ENCODE measurements around the gene KIF1C. TPM values are rescaled to one million over a fixed set of nuclear protein-coding genes. Genes with fewer than 3 reads are reported as not detected.

KIF1C gene
- total RNA-seq, 1 donor from 2014 or later, result 68.4 TPM

DNA sequence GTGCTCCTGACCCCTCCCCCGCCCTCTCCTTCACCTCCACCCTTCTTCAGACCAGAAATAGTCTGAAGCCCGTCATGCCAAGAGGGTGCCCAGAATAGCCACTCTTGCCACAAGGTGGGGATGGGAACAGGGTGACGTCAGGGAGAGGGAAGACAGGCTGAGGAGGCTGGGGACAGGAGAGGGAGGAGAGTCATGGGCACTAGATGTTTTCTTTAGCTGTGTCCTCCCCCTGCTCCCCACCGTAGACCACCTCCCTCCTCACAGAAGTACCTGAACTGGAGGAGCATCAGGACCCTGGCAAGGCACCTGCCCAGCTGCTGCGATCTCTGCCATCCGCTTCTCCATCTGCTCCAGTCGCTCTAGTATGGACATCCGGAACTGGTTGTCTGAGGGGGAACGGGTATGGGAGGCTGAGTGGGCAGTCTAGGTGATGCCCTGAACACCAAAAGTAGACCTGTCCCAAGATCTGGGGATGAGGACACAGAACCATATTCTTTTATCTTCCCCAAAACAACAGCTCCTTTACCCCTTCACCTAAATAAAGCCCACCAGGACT is 23.6 kb upstream of the KIF1C start:
- TF ChIP-seq, protein P1, sequence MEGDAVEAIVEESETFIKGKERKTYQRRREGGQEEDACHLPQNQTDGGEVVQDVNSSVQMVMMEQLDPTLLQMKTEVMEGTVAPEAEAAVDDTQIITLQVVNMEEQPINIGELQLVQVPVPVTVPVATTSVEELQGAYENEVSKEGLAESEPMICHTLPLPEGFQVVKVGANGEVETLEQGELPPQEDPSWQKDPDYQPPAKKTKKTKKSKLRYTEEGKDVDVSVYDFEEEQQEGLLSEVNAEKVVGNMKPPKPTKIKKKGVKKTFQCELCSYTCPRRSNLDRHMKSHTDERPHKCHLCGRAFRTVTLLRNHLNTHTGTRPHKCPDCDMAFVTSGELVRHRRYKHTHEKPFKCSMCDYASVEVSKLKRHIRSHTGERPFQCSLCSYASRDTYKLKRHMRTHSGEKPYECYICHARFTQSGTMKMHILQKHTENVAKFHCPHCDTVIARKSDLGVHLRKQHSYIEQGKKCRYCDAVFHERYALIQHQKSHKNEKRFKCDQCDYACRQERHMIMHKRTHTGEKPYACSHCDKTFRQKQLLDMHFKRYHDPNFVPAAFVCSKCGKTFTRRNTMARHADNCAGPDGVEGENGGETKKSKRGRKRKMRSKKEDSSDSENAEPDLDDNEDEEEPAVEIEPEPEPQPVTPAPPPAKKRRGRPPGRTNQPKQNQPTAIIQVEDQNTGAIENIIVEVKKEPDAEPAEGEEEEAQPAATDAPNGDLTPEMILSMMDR (conservative IDR thresholded peaks at IDR 0.05), result no peak
- Mint-ChIP-seq H3K27me3 (ENCODE audit: low read depth) (peaks cover 3% of the 10 kb centered on the region), H3K9me3 (no peaks in the 10 kb centered on the region), H3K4me3 (peak overlapping the region; percentile 64), H3K27ac (ENCODE audit: unreplicated experiment) (no peak overlapping the region), H3K36me3 (ENCODE audit: low read depth) (peaks cover 11% of the 10 kb centered on the region), H3K4me1 (peaks cover 20% of the 10 kb centered on the region)
- DNase-seq (ENCODE audit: low read depth, low spot score), result no peak

DNA sequence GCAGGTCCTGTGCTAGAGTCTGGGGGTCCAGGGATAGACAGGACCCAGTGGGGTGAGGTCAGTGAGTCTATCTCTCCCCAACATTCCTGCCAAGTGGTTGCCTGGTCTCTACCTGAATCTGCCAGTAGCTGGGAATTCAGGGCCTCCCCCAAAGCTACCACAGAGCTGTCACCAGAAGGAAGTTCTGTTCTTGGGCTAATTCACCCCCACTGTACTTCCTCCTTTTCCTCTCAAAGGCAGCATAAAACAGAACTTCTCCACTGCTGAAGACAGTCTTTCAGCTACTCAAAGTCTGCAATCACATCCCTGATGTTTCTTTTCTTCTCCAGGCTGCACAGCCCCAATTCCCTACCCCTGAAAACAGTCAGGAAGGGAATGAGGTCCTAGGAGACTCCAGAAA is 19.0 kb upstream of the KIF1C start:
- Mint-ChIP-seq H3K9me3 (no peaks in the 10 kb centered on the region), H3K4me1 (peaks cover 12% of the 10 kb centered on the region), H3K27me3 (ENCODE audit: low read depth) (peaks cover 3% of the 10 kb centered on the region), H3K4me3 (no peak overlapping the region), H3K27ac (ENCODE audit: unreplicated experiment) (no peak overlapping the region), H3K36me3 (ENCODE audit: low read depth) (peaks cover 5% of the 10 kb centered on the region)
- TF ChIP-seq, protein P1 (conservative IDR thresholded peaks at IDR 0.05), result no peak
- DNase-seq (ENCODE audit: low read depth, low spot score), result no peak

DNA sequence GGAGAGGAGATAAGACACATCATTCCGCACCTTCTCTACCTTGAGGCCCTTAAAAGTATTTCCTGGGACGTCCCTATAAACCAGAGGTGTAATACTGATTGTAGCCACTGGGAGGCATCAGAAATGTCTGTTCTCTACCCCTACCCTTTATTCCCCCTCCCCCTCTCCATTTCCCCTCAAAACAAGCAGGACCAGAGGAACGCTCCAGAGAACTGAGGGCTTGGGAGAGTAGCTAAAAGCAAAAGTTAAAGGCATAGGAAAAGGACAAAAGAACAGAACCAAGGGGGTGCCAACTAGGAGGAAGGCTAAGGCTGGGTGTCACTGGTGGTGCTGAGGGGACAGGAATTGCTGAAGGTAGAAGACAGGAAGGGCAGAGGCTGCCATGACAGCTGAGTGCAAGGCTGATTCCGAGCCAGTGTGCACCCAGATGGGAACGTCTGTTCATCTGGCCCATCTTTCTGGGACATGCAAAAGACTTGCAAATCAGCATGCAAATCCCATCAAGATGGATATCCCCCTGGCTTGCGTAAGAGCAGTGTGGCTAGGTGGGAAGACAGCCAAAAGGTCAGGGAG is 17.0 kb upstream of the KIF1C start:
- H3K27ac Mint-ChIP-seq (ENCODE audit: unreplicated experiment), result no peak overlapping the region
- H3K27me3 Mint-ChIP-seq (ENCODE audit: low read depth), result no peaks in the 10 kb centered on the region
- peak; percentile 64 for DNase-seq (ENCODE audit: low read depth, low spot score)
- peaks cover 7% of the 10 kb centered on the region for H3K4me1 Mint-ChIP-seq
- TF ChIP-seq, protein P1 (conservative IDR thresholded peaks at IDR 0.05), result peak; percentile 77
- H3K36me3 Mint-ChIP-seq (ENCODE audit: low read depth), result no peaks in the 10 kb centered on the region
- peak overlapping the region; percentile 75 for H3K4me3 Mint-ChIP-seq
- no peaks in the 10 kb centered on the region for H3K9me3 Mint-ChIP-seq

DNA sequence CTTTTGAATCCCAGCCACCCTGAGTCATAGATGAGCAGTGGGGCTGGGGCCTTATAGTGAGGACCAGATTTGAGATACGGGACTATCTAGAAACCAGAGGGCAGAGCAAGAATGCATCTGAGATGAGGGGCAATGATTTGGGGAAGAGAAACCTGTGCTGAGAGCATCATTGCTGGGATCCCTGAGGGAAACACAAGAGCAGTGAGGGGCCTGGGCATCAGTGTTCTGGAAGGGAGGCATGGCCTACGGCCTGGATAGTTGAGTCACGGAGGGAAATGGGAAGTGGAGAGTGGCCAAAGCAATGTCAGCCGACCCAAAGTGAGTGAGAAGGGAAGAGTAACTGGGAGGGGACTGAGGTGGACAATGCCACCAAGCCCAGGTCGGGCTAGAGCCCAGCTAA is 15.4 kb upstream of the KIF1C start:
- Mint-ChIP-seq H3K4me3 (peak overlapping the region; percentile 20), H3K27me3 (ENCODE audit: low read depth) (no peaks in the 10 kb centered on the region), H3K36me3 (ENCODE audit: low read depth) (no peaks in the 10 kb centered on the region), H3K27ac (ENCODE audit: unreplicated experiment) (no peak overlapping the region), H3K9me3 (no peaks in the 10 kb centered on the region), H3K4me1 (peaks cover 16% of the 10 kb centered on the region)
- DNase-seq (ENCODE audit: low read depth, low spot score), result no peak
- TF ChIP-seq, protein P1 (conservative IDR thresholded peaks at IDR 0.05), result no peak

DNA sequence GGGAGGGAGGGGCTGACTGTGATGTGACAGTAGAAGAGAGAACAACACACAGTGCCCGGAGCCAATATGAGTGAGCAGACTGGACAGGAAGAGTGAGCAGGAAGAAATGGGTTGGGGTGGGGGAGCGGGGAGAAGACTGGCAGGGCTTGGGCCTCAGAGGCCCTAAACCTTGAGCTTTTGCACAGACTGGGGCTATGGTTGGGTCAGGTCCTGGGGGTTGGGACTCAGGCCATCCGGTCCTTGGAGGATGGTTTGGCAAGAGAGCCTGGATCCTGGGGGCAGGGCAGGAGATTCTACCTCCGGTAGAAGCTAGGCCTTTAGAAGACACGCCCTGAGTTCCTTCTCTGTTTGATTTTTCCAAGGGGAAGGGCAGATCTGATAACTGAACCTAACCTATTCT is 11.3 kb upstream of the KIF1C start:
- no peak for DNase-seq (ENCODE audit: low read depth, low spot score)
- Mint-ChIP-seq H3K27ac (ENCODE audit: unreplicated experiment) (no peak overlapping the region), H3K9me3 (no peaks in the 10 kb centered on the region), H3K27me3 (ENCODE audit: low read depth) (no peaks in the 10 kb centered on the region), H3K4me1 (peaks cover 28% of the 10 kb centered on the region), H3K36me3 (ENCODE audit: low read depth) (no peaks in the 10 kb centered on the region), H3K4me3 (peak overlapping the region; percentile 88)
- TF ChIP-seq, protein P1 (conservative IDR thresholded peaks at IDR 0.05), result no peak
